ENCODE results near the gene RAB38. TPM values are rescaled to one million over a fixed set of nuclear protein-coding genes. Genes with fewer than 3 reads are reported as not detected.

RAB38 gene
- total RNA-seq, 1 experiment from 2014 or later = 0.15 TPM

DNA sequence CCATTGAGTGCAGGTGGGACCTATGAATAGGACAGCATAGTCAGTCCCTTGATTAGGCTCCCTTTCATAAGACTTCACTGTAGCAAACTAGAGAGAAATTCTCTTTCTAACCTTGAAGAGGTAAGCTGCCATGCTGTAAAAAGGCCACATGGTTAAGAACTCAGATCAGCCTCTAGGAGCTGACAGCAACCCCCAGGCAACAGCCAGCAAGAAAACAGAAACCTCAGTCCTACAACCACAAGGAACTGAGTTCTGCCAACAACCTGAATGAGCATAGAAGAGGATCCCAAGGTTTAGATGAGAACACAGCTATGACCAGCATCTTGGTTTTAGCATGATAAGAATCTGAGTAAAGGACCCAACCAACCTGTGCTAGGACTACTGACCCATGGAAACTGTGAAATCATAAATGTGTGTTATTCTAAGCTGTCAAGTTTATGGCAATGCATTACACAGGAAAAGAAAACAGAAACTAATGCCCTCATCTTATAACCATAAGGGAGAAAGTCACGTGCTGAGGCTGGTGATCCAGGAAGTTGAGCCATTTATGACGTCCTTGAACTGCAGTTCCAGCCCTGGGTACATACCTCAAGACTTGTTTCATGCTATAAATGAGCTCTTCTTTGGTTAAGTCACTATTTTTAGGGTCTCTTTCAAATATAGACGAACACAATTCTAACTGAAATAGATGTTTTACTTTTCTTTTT is 43.3 kb downstream of the RAB38 start:
- no peak for ATAC-seq
- H3K4me1 ChIP-seq (ENCODE audit: control insufficient read depth, insufficient read depth, low read length) = no peaks in the 10 kb centered on the region

DNA sequence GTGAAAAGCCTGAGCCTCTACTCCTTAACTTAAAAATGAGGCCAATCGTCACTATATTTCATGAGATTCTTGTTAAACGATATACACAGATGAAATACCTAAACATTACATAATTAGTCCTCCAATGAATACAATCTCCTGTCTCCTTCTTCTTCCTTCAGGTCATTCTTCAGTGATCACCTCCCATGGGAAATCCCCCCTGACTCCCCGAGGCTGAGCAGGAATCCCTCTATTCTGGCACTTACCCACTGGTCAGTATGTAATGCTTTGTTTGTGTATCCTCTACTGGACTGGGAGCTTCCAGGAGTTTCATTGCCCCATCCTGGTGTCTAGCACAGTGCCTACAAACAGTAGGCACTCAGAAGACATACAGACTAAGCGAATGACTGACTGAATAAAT is 52.3 kb downstream of the RAB38 start:
- Histone ChIP-seq H3K4me3 (ENCODE audit: low read depth in 2 of 2, low read length in 2 of 2) (no peak overlapping the region), H3K4me1 (ENCODE audit: control insufficient read depth, insufficient read depth, low read length) (no peaks in the 10 kb centered on the region), H3K27me3 (ENCODE audit: control insufficient read depth, insufficient read depth, low read length) (no peaks in the 10 kb centered on the region), H3K27ac (ENCODE audit: low read length) (no peak overlapping the region), H3K36me3 (ENCODE audit: control insufficient read depth, insufficient read depth, low read length) (no peaks in the 10 kb centered on the region), H3K9me3 (ENCODE audit: control insufficient read depth, insufficient read depth, low read depth, low read length) (no peaks in the 10 kb centered on the region)
- TF ChIP-seq, protein P1, sequence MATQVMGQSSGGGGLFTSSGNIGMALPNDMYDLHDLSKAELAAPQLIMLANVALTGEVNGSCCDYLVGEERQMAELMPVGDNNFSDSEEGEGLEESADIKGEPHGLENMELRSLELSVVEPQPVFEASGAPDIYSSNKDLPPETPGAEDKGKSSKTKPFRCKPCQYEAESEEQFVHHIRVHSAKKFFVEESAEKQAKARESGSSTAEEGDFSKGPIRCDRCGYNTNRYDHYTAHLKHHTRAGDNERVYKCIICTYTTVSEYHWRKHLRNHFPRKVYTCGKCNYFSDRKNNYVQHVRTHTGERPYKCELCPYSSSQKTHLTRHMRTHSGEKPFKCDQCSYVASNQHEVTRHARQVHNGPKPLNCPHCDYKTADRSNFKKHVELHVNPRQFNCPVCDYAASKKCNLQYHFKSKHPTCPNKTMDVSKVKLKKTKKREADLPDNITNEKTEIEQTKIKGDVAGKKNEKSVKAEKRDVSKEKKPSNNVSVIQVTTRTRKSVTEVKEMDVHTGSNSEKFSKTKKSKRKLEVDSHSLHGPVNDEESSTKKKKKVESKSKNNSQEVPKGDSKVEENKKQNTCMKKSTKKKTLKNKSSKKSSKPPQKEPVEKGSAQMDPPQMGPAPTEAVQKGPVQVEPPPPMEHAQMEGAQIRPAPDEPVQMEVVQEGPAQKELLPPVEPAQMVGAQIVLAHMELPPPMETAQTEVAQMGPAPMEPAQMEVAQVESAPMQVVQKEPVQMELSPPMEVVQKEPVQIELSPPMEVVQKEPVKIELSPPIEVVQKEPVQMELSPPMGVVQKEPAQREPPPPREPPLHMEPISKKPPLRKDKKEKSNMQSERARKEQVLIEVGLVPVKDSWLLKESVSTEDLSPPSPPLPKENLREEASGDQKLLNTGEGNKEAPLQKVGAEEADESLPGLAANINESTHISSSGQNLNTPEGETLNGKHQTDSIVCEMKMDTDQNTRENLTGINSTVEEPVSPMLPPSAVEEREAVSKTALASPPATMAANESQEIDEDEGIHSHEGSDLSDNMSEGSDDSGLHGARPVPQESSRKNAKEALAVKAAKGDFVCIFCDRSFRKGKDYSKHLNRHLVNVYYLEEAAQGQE (IDR thresholded peaks at IDR 0.05; ENCODE audit: insufficient read depth in 1 of 2, low read depth in 2 of 2, low read length in 1 of 2) = no peak
- TF ChIP-seq SIN3A (IDR thresholded peaks at IDR 0.05; ENCODE audit: borderline replicate concordance, insufficient read depth, low read depth, low read length) = no peak
- TF ChIP-seq POLR2AphosphoS5 (IDR thresholded peaks at IDR 0.05; ENCODE audit: low read depth, low read length) = no peak
- TF ChIP-seq TCF7L2 (IDR thresholded peaks at IDR 0.05; ENCODE audit: low read depth, low read length) = no peak
- TF ChIP-seq, protein P2, sequence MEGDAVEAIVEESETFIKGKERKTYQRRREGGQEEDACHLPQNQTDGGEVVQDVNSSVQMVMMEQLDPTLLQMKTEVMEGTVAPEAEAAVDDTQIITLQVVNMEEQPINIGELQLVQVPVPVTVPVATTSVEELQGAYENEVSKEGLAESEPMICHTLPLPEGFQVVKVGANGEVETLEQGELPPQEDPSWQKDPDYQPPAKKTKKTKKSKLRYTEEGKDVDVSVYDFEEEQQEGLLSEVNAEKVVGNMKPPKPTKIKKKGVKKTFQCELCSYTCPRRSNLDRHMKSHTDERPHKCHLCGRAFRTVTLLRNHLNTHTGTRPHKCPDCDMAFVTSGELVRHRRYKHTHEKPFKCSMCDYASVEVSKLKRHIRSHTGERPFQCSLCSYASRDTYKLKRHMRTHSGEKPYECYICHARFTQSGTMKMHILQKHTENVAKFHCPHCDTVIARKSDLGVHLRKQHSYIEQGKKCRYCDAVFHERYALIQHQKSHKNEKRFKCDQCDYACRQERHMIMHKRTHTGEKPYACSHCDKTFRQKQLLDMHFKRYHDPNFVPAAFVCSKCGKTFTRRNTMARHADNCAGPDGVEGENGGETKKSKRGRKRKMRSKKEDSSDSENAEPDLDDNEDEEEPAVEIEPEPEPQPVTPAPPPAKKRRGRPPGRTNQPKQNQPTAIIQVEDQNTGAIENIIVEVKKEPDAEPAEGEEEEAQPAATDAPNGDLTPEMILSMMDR (IDR thresholded peaks at IDR 0.05) = no peak
- ATAC-seq (no peak), DNase-seq (ENCODE audit: low read depth, low spot score) (no peak)
- BruUV-seq (replicated peaks) = no TSS peak
- intact Hi-C loops (cut with micrococcal nuclease; ENCODE audit: unreplicated experiment) = no loop called here
- ChIA-PET POLR2A (no interaction called here), CTCF (no interaction called here)
- in situ Hi-C loops (cut with HindIII; ENCODE audit: low pct_unique_long_range_greater_than_20kb, low sequenced_read_pairs) = no loop called here

More for the DNA sequence above, 43.3 kb downstream of the RAB38 start:
- in situ Hi-C loops (cut with HindIII; ENCODE audit: low pct_unique_long_range_greater_than_20kb, low sequenced_read_pairs) = no loop called here
- Histone ChIP-seq H3K27me3 (ENCODE audit: control insufficient read depth, insufficient read depth, low read length) (no peaks in the 10 kb centered on the region), H3K36me3 (ENCODE audit: control insufficient read depth, insufficient read depth, low read length) (no peaks in the 10 kb centered on the region), H3K4me3 (ENCODE audit: low read depth in 2 of 2, low read length in 2 of 2) (no peak overlapping the region), H3K9me3 (ENCODE audit: control insufficient read depth, insufficient read depth, low read depth, low read length) (no peaks in the 10 kb centered on the region), H3K27ac (ENCODE audit: low read length) (no peak overlapping the region)
- ChIA-PET POLR2A (no interaction called here), CTCF (no interaction called here)
- no TSS peak for BruUV-seq (replicated peaks)
- no peak for DNase-seq (ENCODE audit: low read depth, low spot score)
- TF ChIP-seq POLR2AphosphoS5 (IDR thresholded peaks at IDR 0.05; ENCODE audit: low read depth, low read length) (no peak), SIN3A (IDR thresholded peaks at IDR 0.05; ENCODE audit: borderline replicate concordance, insufficient read depth, low read depth, low read length) (no peak), TCF7L2 (IDR thresholded peaks at IDR 0.05; ENCODE audit: low read depth, low read length) (no peak)
- TF ChIP-seq, protein P1 (IDR thresholded peaks at IDR 0.05; ENCODE audit: insufficient read depth in 1 of 2, low read depth in 2 of 2, low read length in 1 of 2) = no peak
- TF ChIP-seq, protein P2 (IDR thresholded peaks at IDR 0.05) = no peak
- intact Hi-C loops (cut with micrococcal nuclease; ENCODE audit: unreplicated experiment) = no loop called here
